VCaP (cell line): ENCODE data around the gene ETV5.

Experiments
- H3K27ac ChIP-seq: fragments of 450-650 bp; 2 replicates; pipeline ENCODE4 v1.5.1; 2017
- CTCF ChIP-seq: fragments of 450-650 bp; conservative IDR thresholded peaks from 2 replicates; pipeline ENCODE4 v1.5.1; 2017; ENCODE audit warnings: mild to moderate bottlenecking, moderate library complexity

Gene ETV5

GRCh38 chr3:186014866-186015265 is 94.0 kb downstream of the ETV5 start:
- no peak overlapping the region for H3K27ac ChIP-seq

GRCh38 chr3:186013312-186013711 is 95.6 kb downstream of the ETV5 start:
- no peak overlapping the region for H3K27ac ChIP-seq
- no peak for TF ChIP-seq CTCF

More at GRCh38 chr3:186014866-186015265, 94.0 kb downstream of the ETV5 start:
- no peak for TF ChIP-seq CTCF

GRCh38 chr3:186012137-186012536 is 96.8 kb downstream of the ETV5 start:
- no peak for TF ChIP-seq CTCF
- H3K27ac ChIP-seq = no peak overlapping the region

DNA sequence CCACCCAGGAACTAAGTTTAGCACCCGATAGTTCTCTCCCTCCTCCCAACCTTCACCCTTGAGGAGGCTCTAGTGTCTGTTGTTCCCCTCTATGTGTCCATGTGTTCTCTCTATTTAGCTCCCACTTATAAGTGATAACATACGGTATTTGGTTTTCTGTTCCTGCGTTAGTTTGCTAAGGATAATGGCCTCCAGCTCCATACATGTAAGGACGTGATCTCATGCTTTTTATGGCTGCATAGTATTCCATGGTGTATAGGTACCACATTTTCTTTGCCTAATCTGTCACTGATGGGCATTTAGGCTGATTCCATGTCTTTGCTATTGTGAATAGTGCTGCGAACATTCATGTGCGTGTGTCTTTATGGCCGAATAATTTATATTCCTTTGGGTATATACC is 104.2 kb downstream of the ETV5 start:
- no peak for TF ChIP-seq CTCF
- H3K27ac ChIP-seq = no peak overlapping the region

DNA sequence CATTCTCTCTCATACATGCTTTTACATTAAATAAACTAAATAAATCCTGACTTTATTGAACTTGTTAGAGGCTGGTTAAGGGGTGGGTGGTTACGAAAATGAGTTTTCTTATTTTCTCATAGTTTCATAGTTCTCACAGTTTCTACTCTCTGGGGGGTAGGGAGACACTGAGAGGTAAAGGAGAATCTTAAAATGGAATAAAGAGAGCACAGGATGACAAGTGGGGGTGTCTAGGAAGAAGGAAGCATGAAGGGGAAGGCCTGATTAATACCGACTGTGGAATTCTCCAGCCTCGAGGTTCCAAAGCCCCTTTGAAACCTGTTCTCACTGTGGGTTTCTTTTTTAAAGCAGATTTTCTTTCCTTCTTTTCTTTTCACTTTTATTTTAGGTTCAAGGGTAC is 104.7 kb downstream of the ETV5 start:
- no peak overlapping the region for H3K27ac ChIP-seq
- no peak for TF ChIP-seq CTCF

DNA sequence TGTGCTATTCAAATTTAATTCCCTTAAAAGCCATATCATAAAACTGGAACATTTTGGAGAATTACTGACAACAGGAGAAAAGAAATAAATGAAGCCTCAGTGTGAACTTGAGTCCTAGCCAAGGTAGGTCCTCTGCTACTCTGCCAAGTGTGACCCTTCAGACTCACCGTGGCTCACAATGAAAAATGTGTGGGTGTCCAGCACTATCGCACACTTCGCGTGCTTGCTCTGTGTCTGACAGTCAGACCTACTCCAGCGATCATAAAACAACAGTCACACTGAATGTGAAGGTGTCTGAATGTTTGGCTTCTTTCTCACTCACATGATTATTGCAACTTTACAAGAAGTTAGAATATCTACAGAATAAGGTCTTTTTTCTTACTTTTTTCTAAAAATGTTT is 105.3 kb downstream of the ETV5 start:
- TF ChIP-seq CTCF = no peak
- H3K27ac ChIP-seq = no peak overlapping the region

DNA sequence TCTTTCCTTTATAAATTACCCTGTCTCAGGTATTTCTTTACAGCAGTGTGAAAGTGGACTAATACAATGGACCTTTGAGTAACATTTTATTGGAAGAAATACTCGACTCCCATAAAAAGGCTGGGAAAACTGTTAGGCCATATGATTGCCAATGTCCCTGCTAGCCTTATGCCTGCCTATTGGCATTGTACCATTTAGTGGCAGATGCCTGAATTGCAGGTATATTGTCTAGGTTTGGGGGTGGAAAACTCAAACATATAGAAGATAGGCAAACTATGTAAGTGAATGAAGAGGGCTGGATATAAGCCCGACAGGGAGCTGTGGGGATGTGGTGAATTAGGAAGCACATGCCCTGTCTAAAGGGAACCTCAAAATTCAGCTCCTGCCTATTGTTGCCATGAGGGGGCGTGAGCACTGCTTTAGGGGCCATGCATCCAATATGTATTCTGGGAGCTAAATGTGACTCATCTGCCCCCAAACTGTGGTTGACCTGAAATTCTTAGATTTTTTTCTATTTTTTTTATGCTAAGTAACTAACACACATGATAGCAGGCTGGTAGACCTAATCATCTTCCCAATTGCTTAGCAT is 105.9 kb downstream of the ETV5 start:
- TF ChIP-seq CTCF = no peak; the same call in 1 of the 2 replicates
- no peak overlapping the region for H3K27ac ChIP-seq
